Stimulated activated effector memory CD8-positive, alpha-beta T cell treated with anti-CD3 and anti-CD28 coated beads, Interleukin-12 subunit alpha, Interleukin-12 subunit beta, amount 100 ng/mL, for 72 hours (primary cell): ENCODE data around the gene PPARD.
"Not testable (repeated sequence)": the region's sequence is repeated elsewhere in the genome, so short reads cannot be mapped to it uniquely, and the experiment has no call there.

Source experiments
- ATAC-seq: fragments of 150-1000 bp; cut with Tn5 transposase; 2 replicates; pipeline ENCODE4 v1.10.0; 2021
- DNase-seq, 2 donors: peaks; one replicate each; pipeline ENCODE4 v3.0.0; 2021 to 2022; ENCODE audit warnings: low spot score in 2 of 2
- H3K27ac Mint-ChIP-seq: one replicate; pipeline ENCODE4 v1.8.0; 2022; ENCODE audit warnings: mild to moderate bottlenecking, mixed read lengths
- H3K36me3 Mint-ChIP-seq: one replicate; pipeline ENCODE4 v1.8.0; 2022; ENCODE audit warnings: mild to moderate bottlenecking, mixed read lengths
- H3K4me1 Mint-ChIP-seq: one replicate; pipeline ENCODE4 v1.8.0; 2022; ENCODE audit warnings: mixed read lengths
- H3K4me3 Mint-ChIP-seq: one replicate; pipeline ENCODE4 v1.8.0; 2022; ENCODE audit warnings: mild to moderate bottlenecking, mixed read lengths
- H3K9me3 Mint-ChIP-seq: one replicate; pipeline ENCODE4 v1.8.0; 2022; ENCODE audit warnings: mixed read lengths

The PPARD gene

DNA sequence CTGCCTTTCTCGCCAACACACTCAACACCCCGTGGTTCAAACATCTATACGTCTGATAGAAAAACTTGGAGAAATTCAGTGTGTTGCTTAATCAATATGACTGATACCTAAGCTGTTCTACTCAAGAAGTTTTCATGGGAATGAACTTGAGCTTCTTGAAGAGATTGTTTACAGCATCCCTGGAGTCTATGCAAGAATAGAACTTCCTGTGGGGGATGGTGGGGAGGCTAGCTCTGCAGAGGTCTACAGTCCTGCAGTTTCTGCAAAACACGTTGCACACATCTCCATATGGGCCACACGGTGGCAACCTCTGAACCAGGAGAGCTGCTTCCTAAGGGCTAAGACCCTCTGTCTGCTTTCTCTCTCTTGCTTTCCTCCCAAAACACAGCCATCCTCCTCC is 77.1 kb downstream of the PPARD start:
- peaks cover 75% of the 10 kb centered on the region for H3K36me3 Mint-ChIP-seq
- DNase-seq, result no peak
- no peak overlapping the region for H3K4me3 Mint-ChIP-seq
- H3K4me1 Mint-ChIP-seq, result peaks cover 32% of the 10 kb centered on the region
- H3K9me3 Mint-ChIP-seq, result no peaks in the 10 kb centered on the region
- peak overlapping the region; percentile 83 for H3K27ac Mint-ChIP-seq
- ATAC-seq, result peak; percentile 22

DNA sequence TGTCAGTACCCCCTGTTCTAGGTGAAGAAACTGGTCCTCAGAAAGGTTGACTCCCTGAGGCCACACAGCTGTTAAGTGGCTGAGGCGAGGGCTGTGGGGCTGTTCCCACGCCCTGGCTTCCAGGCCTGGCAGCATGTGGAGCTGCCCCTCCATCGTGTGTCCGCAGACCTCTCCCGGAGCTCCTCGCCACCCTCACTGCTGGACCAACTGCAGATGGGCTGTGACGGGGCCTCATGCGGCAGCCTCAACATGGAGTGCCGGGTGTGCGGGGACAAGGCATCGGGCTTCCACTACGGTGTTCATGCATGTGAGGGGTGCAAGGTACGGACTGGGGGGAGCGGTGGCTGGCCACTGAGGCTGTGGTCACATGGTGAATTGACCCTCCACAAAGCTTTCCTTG is 77.6 kb downstream of the PPARD start:
- Mint-ChIP-seq H3K36me3 (peaks cover 80% of the 10 kb centered on the region), H3K4me1 (peaks cover 28% of the 10 kb centered on the region), H3K27ac (peak overlapping the region; percentile 83), H3K4me3 (no peak overlapping the region), H3K9me3 (no peaks in the 10 kb centered on the region)
- DNase-seq (no peak), ATAC-seq (no peak)

DNA sequence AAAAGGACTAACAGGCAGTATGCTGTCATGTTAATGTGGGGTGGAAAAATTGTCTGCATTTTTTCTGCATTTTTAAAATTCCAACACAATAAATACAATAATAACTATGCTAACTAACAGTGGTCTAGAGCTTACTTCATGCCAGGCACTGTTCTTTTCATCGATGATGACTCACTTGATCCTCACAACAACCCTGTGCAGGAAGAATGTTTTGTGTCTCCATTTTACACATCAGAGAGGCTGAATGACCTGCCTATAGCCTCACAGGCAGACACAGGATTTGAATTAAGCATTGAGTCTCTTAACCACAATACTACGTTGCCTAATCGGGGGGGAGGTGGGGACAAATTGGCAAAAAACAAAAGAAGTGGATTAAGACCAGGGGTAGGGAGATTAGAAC is 82.9 kb downstream of the PPARD start:
- ATAC-seq (no peak), DNase-seq (no peak)
- peaks cover 3% of the 10 kb centered on the region for H3K9me3 Mint-ChIP-seq
- no peaks in the 10 kb centered on the region for H3K4me1 Mint-ChIP-seq
- peak overlapping the region; percentile 4 for H3K27ac Mint-ChIP-seq
- peaks cover 59% of the 10 kb centered on the region for H3K36me3 Mint-ChIP-seq
- no peak overlapping the region for H3K4me3 Mint-ChIP-seq

DNA sequence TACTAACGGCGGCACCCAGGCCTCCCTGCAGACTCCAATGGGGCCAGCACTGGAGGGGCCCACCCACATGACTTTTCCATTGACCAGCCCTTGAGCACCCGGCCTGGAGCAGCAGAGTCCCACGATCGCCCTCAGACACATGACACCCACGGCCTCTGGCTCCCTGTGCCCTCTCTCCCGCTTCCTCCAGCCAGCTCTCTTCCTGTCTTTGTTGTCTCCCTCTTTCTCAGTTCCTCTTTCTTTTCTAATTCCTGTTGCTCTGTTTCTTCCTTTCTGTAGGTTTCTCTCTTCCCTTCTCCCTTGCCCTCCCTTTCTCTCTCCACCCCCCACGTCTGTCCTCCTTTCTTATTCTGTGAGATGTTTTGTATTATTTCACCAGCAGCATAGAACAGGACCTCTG is 83.7 kb downstream of the PPARD start:
- ATAC-seq, result no peak
- H3K36me3 Mint-ChIP-seq, result peaks cover 51% of the 10 kb centered on the region
- H3K4me1 Mint-ChIP-seq, result no peaks in the 10 kb centered on the region
- H3K9me3 Mint-ChIP-seq, result peaks cover 3% of the 10 kb centered on the region
- no peak overlapping the region for H3K4me3 Mint-ChIP-seq
- H3K27ac Mint-ChIP-seq, result peak overlapping the region; percentile 4
- DNase-seq, result no peak

DNA sequence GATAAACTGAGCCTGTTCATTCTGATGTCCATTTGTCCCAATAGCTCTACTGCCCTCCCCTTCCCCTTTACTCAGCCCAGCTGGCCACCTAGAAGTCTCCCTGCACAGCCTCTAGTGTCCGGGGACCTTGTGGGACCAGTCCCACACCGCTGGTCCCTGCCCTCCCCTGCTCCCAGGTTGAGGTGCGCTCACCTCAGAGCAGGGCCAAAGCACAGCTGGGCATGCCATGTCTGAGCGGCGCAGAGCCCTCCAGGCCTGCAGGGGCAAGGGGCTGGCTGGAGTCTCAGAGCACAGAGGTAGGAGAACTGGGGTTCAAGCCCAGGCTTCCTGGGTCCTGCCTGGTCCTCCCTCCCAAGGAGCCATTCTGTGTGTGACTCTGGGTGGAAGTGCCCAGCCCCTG is 85.1 kb downstream of the PPARD start:
- H3K4me1 Mint-ChIP-seq, result no peaks in the 10 kb centered on the region
- peaks cover 37% of the 10 kb centered on the region for H3K36me3 Mint-ChIP-seq
- DNase-seq, result no peak
- ATAC-seq, result no peak
- H3K9me3 Mint-ChIP-seq, result peaks cover 3% of the 10 kb centered on the region
- H3K4me3 Mint-ChIP-seq, result no peak overlapping the region
- no peak overlapping the region for H3K27ac Mint-ChIP-seq

DNA sequence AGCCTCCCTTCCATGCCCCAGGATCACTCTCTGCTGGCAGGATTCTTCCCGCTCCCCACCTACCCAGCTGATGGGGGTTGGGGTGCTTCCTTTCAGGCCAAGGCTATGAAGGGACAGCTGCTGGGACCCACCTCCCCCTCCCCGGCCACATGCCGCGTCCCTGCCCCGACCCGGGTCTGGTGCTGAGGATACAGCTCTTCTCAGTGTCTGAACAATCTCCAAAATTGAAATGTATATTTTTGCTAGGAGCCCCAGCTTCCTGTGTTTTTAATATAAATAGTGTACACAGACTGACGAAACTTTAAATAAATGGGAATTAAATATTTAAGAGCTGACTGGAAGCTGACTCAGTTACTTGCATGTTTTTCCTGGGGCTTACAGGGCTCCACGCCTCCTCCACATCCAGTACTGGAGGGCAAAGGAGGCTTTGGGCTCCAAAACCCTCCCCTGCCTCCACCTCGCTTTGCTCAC is 85.5 kb downstream of the PPARD start:
- Mint-ChIP-seq H3K4me3 (no peak overlapping the region), H3K4me1 (no peaks in the 10 kb centered on the region), H3K36me3 (peaks cover 33% of the 10 kb centered on the region), H3K27ac (no peak overlapping the region), H3K9me3 (peaks cover 3% of the 10 kb centered on the region)
- ATAC-seq (no peak), DNase-seq (no peak)

DNA sequence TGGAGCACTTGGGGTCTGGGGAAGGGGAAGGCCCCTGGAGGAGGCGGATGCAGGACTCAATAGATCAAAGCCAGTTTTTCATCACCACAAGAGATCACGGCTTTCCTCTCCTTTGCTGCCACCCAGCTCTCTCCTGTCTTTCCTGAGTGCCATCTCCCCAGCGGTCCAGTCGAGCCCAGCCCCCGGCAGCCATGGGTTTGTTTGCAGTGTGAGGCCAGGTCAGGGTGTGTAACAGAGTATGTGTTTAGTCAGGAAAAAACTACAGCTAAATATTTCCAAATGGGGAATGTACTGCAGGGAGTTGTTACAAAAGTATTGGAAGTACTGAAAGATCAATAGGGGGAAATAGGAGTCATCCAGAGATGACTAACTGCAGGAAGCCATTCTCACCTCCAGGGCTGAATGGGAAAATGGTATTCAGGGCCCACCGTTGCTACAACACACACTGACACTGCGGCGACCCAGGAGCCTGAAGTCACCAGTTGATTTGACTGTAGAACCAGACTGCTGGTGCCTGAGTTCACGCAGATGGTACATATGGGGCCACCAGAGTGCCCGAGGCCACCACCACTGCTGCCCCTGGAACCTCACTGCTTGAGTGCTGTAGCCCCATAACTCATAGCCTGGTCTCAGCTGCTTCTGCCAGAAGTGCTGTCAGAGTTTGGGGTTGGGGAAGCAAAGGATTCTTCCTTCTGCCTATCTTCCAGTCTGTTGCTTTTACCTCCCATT is 86.2 kb downstream of the PPARD start:
- H3K9me3 Mint-ChIP-seq, result peaks cover 3% of the 10 kb centered on the region
- no peaks in the 10 kb centered on the region for H3K4me1 Mint-ChIP-seq
- ATAC-seq (no peak), DNase-seq (no peak)
- peaks cover 26% of the 10 kb centered on the region for H3K36me3 Mint-ChIP-seq
- no peak overlapping the region for H3K4me3 Mint-ChIP-seq
- no peak overlapping the region for H3K27ac Mint-ChIP-seq

DNA sequence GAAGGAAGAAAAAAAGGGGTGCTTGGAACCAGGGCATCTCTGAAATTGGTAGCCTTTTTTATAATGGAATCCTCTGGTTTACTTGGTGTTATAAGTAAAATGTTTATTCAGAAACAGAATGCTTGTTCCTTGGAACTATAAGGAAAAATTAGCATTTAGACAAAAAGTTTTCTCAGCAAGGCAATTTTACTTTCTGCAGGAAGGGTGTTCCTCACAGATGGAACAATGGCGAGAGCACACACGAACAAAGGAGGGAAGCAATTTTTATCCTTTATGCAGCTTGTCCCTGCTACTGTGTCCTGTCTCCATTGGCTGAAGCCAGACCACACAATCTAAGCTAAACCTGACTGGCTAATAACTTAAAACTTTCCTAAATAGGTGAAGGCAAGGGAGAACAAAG is 87.1 kb downstream of the PPARD start:
- Mint-ChIP-seq H3K4me3 (no peak overlapping the region), H3K9me3 (peaks cover 3% of the 10 kb centered on the region), H3K27ac (no peak overlapping the region), H3K36me3 (peaks cover 18% of the 10 kb centered on the region), H3K4me1 (no peaks in the 10 kb centered on the region)
- ATAC-seq (no peak), DNase-seq (no peak)

DNA sequence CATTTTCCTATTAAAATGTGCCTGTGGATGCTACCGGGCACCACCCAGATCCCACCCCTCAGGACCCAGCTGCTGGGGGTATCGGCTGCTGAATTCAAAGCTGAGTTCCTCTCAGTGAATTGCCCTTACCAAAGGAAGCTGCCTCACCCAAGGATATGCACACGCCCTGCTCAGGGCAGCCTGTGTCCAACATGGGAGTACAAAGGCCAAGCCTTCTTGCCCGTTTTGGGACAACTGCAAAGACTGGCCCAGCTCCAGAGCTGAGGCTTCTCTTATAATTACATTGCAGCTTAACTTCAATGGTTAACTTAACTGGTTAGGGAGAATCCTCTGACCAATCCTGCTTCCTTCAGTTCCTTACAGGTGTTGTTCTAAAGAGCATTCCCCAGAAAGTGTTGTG is 89.9 kb downstream of the PPARD start:
- Mint-ChIP-seq H3K4me3 (no peak overlapping the region), H3K27ac (no peak overlapping the region), H3K9me3 (peaks cover 3% of the 10 kb centered on the region), H3K36me3 (no peaks in the 10 kb centered on the region), H3K4me1 (no peaks in the 10 kb centered on the region)
- DNase-seq (no peak), ATAC-seq (no peak)

DNA sequence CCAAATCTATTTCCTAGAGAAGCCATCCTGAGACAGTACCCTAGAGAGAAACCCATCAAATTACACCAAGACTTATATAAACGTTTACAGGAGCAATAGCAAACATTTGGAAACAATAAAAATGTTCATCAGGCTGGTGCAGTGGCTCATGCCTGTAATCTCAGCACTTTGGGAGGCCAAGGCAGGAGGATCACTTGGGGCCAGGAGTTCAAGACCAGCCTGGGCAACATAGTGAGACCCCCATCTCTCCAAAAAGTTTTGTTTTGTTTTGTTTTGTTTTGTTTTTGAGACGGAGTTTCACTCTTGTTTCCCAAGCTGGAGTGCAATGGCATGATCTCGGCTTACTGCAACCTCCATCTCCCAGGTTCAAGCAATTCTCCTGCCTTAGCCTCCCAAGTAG is 90.3 kb downstream of the PPARD start:
- not testable (repeated sequence) for H3K36me3 Mint-ChIP-seq, H3K4me1 Mint-ChIP-seq, ATAC-seq, H3K4me3 Mint-ChIP-seq, H3K9me3 Mint-ChIP-seq, DNase-seq, H3K27ac Mint-ChIP-seq

DNA sequence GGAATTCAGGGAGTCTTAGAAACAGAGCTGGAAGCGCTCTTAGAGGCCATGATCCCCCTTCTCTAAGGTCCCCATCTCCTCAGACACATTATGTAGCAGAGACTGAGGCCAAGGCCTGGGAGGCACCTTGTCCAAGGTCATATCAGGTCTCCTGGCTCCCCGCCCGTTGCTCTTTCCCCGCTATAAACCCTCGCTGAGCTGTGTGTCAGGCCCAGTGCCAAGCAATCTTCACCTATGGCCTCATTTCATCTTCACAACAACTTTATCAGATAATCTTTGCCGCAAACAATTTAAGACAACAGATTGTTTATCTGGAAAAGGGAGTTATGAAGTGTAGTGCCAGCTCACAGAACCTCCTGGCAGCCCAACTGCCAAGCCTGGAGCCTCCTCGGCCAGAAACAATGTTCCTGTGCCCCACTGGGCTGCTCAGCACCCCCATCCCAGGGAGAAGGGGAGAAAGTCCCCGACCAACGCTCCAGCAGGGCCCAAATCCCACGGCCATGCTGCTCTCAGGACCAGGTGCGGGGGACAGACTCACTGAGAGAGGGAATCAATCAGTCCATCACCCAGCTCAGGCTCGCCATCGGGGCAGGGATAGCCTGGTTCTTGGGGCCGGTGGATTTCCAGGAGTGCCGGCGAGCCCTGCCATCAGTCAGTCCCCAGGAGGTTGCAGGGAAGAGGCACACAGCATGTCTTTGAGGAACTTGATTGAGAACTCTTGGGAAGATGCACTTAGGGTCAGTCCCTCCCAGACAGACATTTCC is 92.9 kb downstream of the PPARD start:
- peak; percentile 19 for ATAC-seq
- DNase-seq, result no peak
- Mint-ChIP-seq H3K9me3 (no peaks in the 10 kb centered on the region), H3K36me3 (no peaks in the 10 kb centered on the region), H3K4me3 (no peak overlapping the region), H3K4me1 (no peaks in the 10 kb centered on the region), H3K27ac (peak overlapping the region; percentile 37)

DNA sequence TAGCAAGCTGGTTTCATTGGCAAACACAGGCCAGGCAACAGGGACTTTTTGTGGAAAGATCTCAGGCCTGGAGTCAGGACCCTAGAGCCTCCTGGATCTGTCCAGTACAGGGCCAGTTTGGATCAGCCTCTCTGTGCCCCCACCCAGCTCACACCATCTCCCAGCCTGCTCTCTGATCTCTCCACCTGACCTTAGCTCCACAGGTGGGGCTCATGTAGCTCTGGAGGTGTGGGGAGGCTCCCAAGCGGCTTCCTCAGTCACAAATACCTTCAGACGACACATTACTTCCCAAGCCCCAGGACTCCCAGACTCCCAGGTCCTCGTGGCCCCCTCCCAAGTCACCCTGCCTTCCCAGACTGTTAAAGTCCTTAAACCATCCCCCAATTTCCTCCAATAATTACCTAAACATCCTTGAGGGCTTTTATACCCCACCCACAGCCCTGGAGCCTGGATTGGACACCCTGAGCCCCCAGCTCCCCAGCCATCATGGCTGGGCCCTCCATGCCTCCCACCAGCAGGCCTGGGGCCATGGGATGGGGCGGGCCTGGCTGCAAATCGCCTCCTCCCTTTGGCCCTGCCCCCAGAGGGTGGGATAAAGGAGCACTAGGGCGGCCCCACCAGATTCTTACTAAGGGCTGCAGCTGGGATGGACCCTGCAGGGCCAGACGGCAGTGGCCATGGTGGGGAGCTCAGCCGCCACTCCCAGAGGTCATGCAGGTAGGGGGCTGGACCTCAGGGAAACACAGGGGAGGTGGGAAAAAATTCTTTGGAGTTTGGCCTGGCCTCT is 93.9 kb downstream of the PPARD start:
- no peaks in the 10 kb centered on the region for H3K4me1 Mint-ChIP-seq
- H3K27ac Mint-ChIP-seq, result peak overlapping the region; percentile 37
- no peak for ATAC-seq

DNA sequence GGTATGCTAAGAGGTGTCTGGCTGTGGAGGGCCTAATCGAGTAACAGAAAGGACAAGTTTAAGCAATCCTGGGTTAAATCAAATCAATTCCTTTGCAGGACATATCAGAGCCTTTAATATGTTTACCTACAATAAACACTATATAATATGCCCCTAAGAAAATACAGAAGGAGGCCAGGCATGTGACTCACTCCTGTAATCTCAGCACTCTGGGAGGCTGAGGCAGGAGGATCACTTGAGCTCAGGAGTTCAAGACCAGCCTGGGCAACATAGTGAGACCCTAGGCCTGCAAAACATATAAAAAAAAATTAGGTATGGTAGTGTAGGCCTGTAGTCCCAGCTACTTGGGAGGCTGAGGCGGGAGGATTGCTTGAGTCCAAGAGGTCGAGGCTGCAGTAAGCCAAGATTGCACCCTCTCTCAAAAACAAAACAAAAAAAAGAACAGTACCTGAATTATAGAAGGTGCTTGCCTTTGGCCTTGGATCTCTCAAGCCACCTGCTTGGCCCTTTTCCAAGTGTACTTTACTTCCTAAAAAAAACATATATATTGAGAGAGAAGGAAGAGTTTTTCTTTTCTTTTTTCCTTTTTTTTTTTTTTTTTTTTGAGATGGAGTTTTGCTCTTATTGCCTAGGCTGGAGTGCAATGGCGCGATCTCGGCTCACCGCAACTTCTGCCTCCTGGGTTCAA is 96.2 kb downstream of the PPARD start:
- H3K36me3 Mint-ChIP-seq, ATAC-seq, H3K4me1 Mint-ChIP-seq, H3K27ac Mint-ChIP-seq, DNase-seq, H3K4me3 Mint-ChIP-seq, H3K9me3 Mint-ChIP-seq: not testable (repeated sequence)

More for the DNA sequence above, 93.9 kb downstream of the PPARD start:
- no peaks in the 10 kb centered on the region for H3K9me3 Mint-ChIP-seq
- H3K4me3 Mint-ChIP-seq, result no peak overlapping the region
- H3K36me3 Mint-ChIP-seq, result no peaks in the 10 kb centered on the region
- no peak for DNase-seq

DNA sequence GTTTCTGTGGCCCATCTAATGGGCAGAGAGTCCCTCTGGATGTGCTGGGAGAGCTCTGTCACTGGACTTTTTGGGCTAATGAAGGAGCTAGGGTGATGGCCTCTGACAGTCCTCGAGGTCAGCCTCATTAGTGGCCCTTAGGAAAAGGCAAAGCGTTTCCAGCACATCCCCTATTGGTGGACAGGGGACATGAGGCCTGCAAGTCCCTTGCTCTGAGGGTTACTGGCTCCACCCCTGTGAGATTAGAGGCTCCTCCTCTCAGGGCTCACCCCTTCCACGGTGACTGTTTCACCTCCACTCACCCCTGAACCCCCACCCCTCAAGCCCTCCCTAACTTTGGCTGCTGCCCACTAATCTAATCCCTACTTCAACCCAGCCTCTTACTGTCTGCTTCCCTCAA is 97.0 kb downstream of the PPARD start:
- Mint-ChIP-seq H3K36me3 (no peaks in the 10 kb centered on the region), H3K4me3 (no peak overlapping the region), H3K4me1 (no peaks in the 10 kb centered on the region), H3K27ac (no peak overlapping the region), H3K9me3 (no peaks in the 10 kb centered on the region)
- DNase-seq, result no peak
- no peak for ATAC-seq

DNA sequence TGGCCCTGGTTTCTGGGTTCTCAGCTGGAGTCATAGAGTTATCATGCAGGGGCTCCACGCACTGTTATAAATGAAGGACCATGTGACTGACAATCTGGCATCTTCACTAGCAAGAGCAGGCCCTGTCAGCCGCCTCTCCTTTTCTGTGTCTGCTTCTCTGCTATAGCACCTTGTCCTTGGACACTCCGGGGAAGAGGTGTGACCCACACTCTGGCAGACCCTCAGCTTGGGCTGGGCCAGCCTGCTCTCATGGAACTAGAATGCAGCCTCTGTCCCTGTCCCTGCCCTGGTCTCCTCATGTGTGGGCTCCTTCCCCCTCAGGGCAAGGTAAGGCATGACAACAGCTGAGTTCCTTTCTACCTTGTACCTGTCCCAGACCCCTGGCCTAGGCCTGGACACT is 98.8 kb downstream of the PPARD start:
- DNase-seq, result no peak
- ATAC-seq, result no peak
- H3K4me3 Mint-ChIP-seq, result no peak overlapping the region
- peak overlapping the region; percentile 32 for H3K27ac Mint-ChIP-seq
- H3K4me1 Mint-ChIP-seq, result peaks cover 5% of the 10 kb centered on the region
- H3K36me3 Mint-ChIP-seq, result no peaks in the 10 kb centered on the region
- no peaks in the 10 kb centered on the region for H3K9me3 Mint-ChIP-seq
